Cardiac fibroblast (primary cell): Measurements from ENCODE around the gene ATP7B.
"Not testable (repeated sequence)": the region's sequence is repeated elsewhere in the genome, so short reads cannot be mapped to it uniquely, and the experiment has no call there.

Experiments
- DNase-seq, 2 donors: peaks; one replicate each; pipeline versions ENCODE4 v3.0.0 to v3.0.0-alpha.2; 2010; ENCODE audit warnings: low read depth in 2 of 2
- H3K4me3 ChIP-seq, 2 donors: replicated peaks in 1 of 2; 1 replicate in 1 of 2; 2 replicates in 1 of 2; pipeline ENCODE4 v1.5.1; 2011; ENCODE audit warnings: low read depth in 2 of 2, low read length in 2 of 2, mild to moderate bottlenecking in 2 of 2, moderate library complexity in 1 of 2
- CTCF ChIP-seq: IDR thresholded peaks from one replicate; pipeline ENCODE4 v1.5.1; 2011; ENCODE audit warnings: low read depth, mild to moderate bottlenecking, low read length, inconsistent platforms

ATP7B gene

DNA sequence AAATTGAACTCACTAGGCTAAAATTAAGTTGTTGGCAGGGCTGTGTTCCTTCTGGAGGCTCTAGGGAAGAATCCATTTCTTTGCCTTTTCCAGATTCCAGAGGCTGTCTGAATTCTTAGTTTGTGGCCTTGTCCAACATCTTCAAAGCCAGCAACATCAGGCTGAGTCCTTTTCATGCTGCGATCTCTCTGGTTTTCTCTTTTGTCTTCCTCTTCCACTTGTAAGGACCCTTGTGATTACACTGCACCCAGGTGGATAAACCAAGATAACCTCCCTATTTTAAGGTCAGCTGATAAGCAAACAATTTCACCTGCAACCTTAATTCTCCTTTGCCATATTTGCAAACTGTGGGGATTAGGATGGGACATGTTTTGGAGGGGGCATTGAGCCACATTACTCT, 24.8 kb upstream of the ATP7B start:
- no peak for TF ChIP-seq CTCF
- no peak overlapping the region for H3K4me3 ChIP-seq
- DNase-seq: no peak

DNA sequence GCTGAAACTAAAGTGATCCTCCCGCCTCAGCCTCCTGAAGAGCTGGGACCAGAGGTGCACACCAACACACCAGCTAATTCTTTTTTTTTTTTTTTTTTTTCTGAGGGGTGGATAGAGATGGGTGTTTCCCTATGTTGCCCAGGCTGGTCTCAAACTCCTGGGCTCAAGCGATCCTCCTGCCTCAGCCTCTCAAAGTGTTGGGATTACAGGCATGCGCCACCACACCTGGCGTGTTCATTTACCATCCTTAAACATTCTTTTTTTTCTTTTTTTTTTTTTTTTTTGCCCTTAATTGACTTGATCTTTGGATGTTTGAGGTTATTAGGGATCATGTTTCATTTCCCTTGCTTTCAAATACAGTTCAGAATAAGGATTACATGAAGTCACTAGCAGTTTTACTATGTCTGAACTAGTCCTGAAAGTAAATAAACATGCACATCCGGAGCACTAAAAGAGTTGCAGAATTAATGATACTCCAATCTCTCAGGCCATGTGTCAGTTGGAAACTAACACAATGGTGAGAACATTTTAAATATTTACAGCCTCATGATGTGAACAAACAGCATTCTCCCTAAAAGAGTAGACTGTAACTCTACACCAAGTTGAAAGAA, 23.5 kb upstream of the ATP7B start:
- H3K4me3 ChIP-seq: no peak overlapping the region
- no peak for TF ChIP-seq CTCF
- DNase-seq: no peak

- no peak overlapping the region for H3K4me3 ChIP-seq
- no peak for DNase-seq
- no peak for TF ChIP-seq CTCF
Observed at GRCh38 chr13:52033039-52033438, 21.8 kb upstream of the ATP7B start.

- not testable (repeated sequence) for DNase-seq, H3K4me3 ChIP-seq
Observed at GRCh38 chr13:52030401-52030800, 19.2 kb upstream of the ATP7B start.

- DNase-seq: no peak
- no peak overlapping the region for H3K4me3 ChIP-seq
- TF ChIP-seq CTCF: no peak
Observed at GRCh38 chr13:52029569-52029968, 18.3 kb upstream of the ATP7B start.

GRCh38 chr13:52027832-52028231, 16.6 kb upstream of the ATP7B start:
- DNase-seq: no peak
- no peak overlapping the region for H3K4me3 ChIP-seq
- TF ChIP-seq CTCF: no peak

DNA sequence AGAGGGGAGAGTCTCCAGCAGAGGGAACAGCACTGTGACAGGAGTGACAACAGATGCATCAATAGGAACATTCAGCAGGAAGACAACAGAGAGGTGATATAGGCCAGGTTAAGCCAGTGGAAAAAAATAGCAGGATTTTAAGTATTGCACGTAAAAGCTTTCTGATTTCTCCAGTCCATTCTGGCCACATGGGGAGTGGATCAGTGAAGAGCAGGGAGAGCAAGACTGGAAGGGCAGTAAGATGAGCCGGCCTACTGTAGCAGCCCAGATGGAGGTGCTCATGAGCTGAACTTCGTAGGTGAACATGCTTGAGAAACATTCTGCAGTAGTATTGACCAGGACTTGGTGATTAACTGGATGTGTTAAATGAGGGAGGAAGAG, 15.0 kb upstream of the ATP7B start:
- no peak for TF ChIP-seq CTCF
- DNase-seq: no peak
- no peak overlapping the region for H3K4me3 ChIP-seq
